GM12801 (cell line): ENCODE results near the gene SMAD5.

Experiments used
- CTCF ChIP-seq: IDR thresholded peaks from one replicate; pipeline ENCODE4 v1.5.1; 2011; ENCODE audit warnings: control low read depth; ENCODE audit not compliant: insufficient read length; ENCODE audit errors: extremely low read depth

The SMAD5 gene

GRCh38 chr5:136132557-136133221 lies at the start of gene SMAD5:
TSS of gene SMAD5 (plus strand) at chr5:136132845. CDS start at chr5:136153761, 20,916 bp downstream.
- TF ChIP-seq CTCF: no peak

- TF ChIP-seq CTCF: no peak
These were observed 47.9 kb upstream of the SMAD5 start for GRCh38 chr5:136084698-136085097.

DNA sequence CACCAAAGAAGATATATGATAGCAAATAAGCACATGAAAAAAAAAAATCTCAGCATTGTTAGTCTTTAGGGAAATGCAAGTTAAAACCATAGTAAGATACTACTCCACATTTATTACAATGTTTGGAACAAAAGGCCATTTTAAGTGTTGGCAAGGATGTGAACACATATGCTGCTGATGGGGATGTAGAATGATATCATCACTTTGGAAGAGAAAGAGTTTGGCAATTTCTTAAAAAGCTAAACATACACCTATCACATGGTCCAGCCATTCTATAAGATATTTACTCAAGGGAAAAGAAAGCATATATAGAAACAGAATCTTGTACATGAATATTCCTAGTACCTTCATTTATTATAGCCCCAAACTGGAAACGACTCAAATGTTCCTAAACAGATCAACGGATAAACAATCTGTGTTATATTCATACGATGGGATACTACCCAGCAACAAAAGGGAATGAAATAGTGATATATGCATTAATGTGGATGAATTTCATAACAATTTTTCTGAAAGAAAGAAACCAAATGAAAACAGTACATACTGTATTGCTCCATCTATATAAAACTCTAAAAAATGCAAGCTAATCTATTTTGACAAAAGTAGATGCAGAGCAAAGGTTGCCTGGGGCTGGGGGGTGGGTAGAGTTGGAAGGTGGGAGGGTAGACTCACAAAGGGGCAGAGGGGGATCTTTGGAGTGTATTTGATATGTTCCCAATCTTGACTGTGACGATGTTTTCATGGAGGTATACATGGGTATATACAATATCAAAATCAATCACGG lies 45.7 kb upstream of the SMAD5 start:
- TF ChIP-seq CTCF: no peak

GRCh38 chr5:136087961-136088871 lies 44.4 kb upstream of the SMAD5 start:
- no peak for TF ChIP-seq CTCF

GRCh38 chr5:136089791-136090190 lies 42.9 kb upstream of the SMAD5 start:
- TF ChIP-seq CTCF: no peak

DNA sequence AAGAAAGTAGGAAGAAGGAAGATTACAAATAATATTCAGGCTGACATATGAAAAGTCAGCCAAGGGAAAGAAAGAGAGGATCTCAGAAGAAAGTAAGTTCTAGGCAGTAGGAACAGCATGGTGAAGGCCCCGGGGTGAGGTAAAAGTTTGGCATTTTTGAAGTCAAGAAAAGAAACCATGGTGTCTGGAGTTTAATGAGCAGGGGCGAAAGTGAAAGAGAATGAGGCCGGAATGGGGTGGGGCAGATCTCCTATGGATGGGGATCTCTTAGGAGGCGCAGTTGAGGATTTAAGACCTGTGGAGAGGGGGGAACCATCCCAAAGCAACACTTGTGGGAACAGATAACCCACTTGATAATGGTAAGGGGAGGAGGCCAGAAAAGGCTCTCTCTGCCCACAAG lies 42.3 kb upstream of the SMAD5 start:
- no peak for TF ChIP-seq CTCF
